H1 (cell line): Measurements from ENCODE around the gene HECTD4. TPM values are rescaled to one million over a fixed set of nuclear protein-coding genes. Genes with fewer than 3 reads are reported as not detected.

ENCODE experiments used
- CTCF ChIA-PET: fragments of 300-600 bp; sonication (Branson Sonifier 250); formaldehyde crosslinking; loops from one replicate; lab custom pipeline; 2021; ENCODE audit not compliant: partially characterized antibody; lab: Charles Lee
- POLR2A ChIA-PET: fragments of 300-600 bp; sonication (Branson Sonifier 250); formaldehyde crosslinking; loops from one replicate; lab custom pipeline; 2021; ENCODE audit warnings: inconsistent platforms; ENCODE audit not compliant: partially characterized antibody; lab: Charles Lee
- DNase-seq, 2 experiments: peaks; one replicate each; pipeline versions ENCODE4 v3.0.0 to v3.0.0-alpha.2; 2010 to 2022; ENCODE audit warnings: low spot score in 2 of 2, low read depth in 1 of 2, mixed read lengths in 1 of 2
- FAIRE-seq: peaks from 2 replicates; lab custom pipeline; 2011; peaks lifted over from hg19 to GRCh38; lab: Jason Lieb, UNC
- H2AFZ ChIP-seq: 2 replicates; pipeline ENCODE4 v1.8.1; 2012; ENCODE audit warnings: low read length, inconsistent platforms
- H2AK5ac ChIP-seq: 2 replicates; pipeline ENCODE4 v1.6.1; 2013; ENCODE audit warnings: low read depth, low read length
- H2BK120ac ChIP-seq: replicated peaks from 2 replicates; pipeline ENCODE3; 2013; ENCODE audit warnings: low read depth, low read length, inconsistent platforms
- H2BK12ac ChIP-seq: 2 replicates; pipeline ENCODE4 v1.6.1; 2013; ENCODE audit warnings: low read depth, low read length
- H2BK15ac ChIP-seq: 2 replicates; pipeline ENCODE4 v1.6.1; 2013; ENCODE audit warnings: low read length
- H2BK20ac ChIP-seq: 2 replicates; pipeline ENCODE4 v1.6.1; 2013; ENCODE audit warnings: low read length
- H2BK5ac ChIP-seq: 2 replicates; pipeline ENCODE4 v1.6.1; 2013; ENCODE audit warnings: low read depth, low read length
- H3K14ac ChIP-seq: 2 replicates; pipeline ENCODE4 v1.6.1; 2013; ENCODE audit warnings: inconsistent platforms; ENCODE audit not compliant: insufficient read length
- H3K18ac ChIP-seq: 2 replicates; pipeline ENCODE4 v1.6.1; 2013; ENCODE audit warnings: low read length; ENCODE audit errors: extremely low read depth
- H3K23ac ChIP-seq: 2 replicates; pipeline ENCODE4 v1.6.1; 2013; ENCODE audit warnings: inconsistent platforms; ENCODE audit not compliant: insufficient read length
- H3K23me2 ChIP-seq: 2 replicates; pipeline ENCODE4 v1.6.1; 2013; ENCODE audit warnings: low read depth, low read length
- H3K27ac ChIP-seq: 2 replicates; pipeline ENCODE4 v1.6.1; 2011; ENCODE audit warnings: low read depth, low read length, inconsistent platforms
- H3K27me3 ChIP-seq, 4 experiments: replicated peaks in 1 of 4; 1 replicate in 1 of 4; 2 replicates in 3 of 4; pipeline versions ENCODE4 v1.6.1 to v1.8.1; 2011 to 2013; ENCODE audit warnings: low read length in 3 of 4, mild to moderate bottlenecking in 3 of 4, inconsistent platforms in 2 of 4, mixed read lengths in 2 of 4, moderate library complexity in 1 of 4; ENCODE audit not compliant: control insufficient read depth in 3 of 4, insufficient read depth in 3 of 4; ENCODE audit errors: extremely low read depth in 1 of 4
- H3K36me3 ChIP-seq, 4 experiments: 2 replicates each; pipeline versions ENCODE4 v1.6.1 to v1.8.1; 2011 to 2013; ENCODE audit warnings: mild to moderate bottlenecking in 4 of 4, low read length in 3 of 4, moderate library complexity in 2 of 4, control low read depth in 1 of 4, inconsistent platforms in 1 of 4; ENCODE audit not compliant: insufficient read depth in 4 of 4, control insufficient read depth in 2 of 4
- H3K4ac ChIP-seq: replicated peaks from 2 replicates; pipeline ENCODE3; 2013; ENCODE audit warnings: low read length, low read depth, mixed read lengths, inconsistent platforms; ENCODE audit not compliant: insufficient read length
- H3K4me1 ChIP-seq, 4 experiments: replicated peaks in 1 of 4; 1 replicate in 1 of 4; 2 replicates in 3 of 4; pipeline versions ENCODE4 v1.6.1 to v1.8.1; 2011 to 2013; ENCODE audit warnings: low read length in 3 of 4, inconsistent platforms in 2 of 4, mixed read lengths in 1 of 4; ENCODE audit not compliant: insufficient read depth in 4 of 4, control insufficient read depth in 3 of 4
- H3K4me2 ChIP-seq, 2 experiments: 2 replicates each; pipeline versions ENCODE4 v1.6.1 to v1.8.1; 2011 to 2013; ENCODE audit warnings: low read depth in 2 of 2, low read length in 2 of 2, control low read depth in 1 of 2, inconsistent platforms in 1 of 2, mild to moderate bottlenecking in 1 of 2; ENCODE audit not compliant: insufficient read depth in 1 of 2
- H3K4me3 ChIP-seq, 4 experiments: fragments of 200-600, 300-600 bp in 1 of 4; sonication (generic), shearing (Covaris generic), sonication (Bioruptor Twin) in 1 of 4; 2 replicates each; pipeline versions ENCODE4 v1.5.1 to v1.8.1; 2011 to 2016; ENCODE audit warnings: low read length in 4 of 4, low read depth in 3 of 4, control low read depth in 2 of 4, inconsistent platforms in 2 of 4, mild to moderate bottlenecking in 2 of 4, mixed read lengths in 1 of 4, moderate library complexity in 1 of 4; ENCODE audit not compliant: insufficient read depth in 2 of 4; ENCODE audit errors: extremely low read depth in 1 of 4
- H3K56ac ChIP-seq: replicated peaks from 2 replicates; pipeline ENCODE3; 2013; ENCODE audit warnings: low read depth, mild to moderate bottlenecking, mixed read lengths, low read length, inconsistent platforms; ENCODE audit not compliant: insufficient read length
- H3K79me1 ChIP-seq: 2 replicates; pipeline ENCODE4 v1.6.1; 2013; ENCODE audit warnings: low read depth, low read length, control low read depth
- H3K79me2 ChIP-seq, 2 experiments: 2 replicates each; pipeline versions ENCODE4 v1.6.1 to v1.8.1; 2012 to 2013; ENCODE audit warnings: low read length in 2 of 2, mild to moderate bottlenecking in 2 of 2, inconsistent platforms in 1 of 2; ENCODE audit not compliant: insufficient read depth in 2 of 2, control insufficient read depth in 1 of 2
- H3K9ac ChIP-seq, 4 experiments: replicated peaks in 1 of 4; 1 replicate in 1 of 4; 2 replicates in 3 of 4; pipeline versions ENCODE4 v1.6.1 to v1.8.1; 2011 to 2013; ENCODE audit warnings: low read depth in 3 of 4, low read length in 3 of 4, control low read depth in 2 of 4, mild to moderate bottlenecking in 2 of 4, moderate library complexity in 2 of 4, inconsistent platforms in 1 of 4; ENCODE audit errors: extremely low read depth in 1 of 4
- H3K9me3 ChIP-seq, 2 experiments: 2 replicates each; pipeline versions ENCODE4 v1.6.1 to v1.8.1; 2012 to 2013; ENCODE audit warnings: mild to moderate bottlenecking in 2 of 2, moderate library complexity in 2 of 2, control low read depth in 1 of 2, inconsistent platforms in 1 of 2, low read depth in 1 of 2, low read length in 1 of 2, mixed read lengths in 1 of 2; ENCODE audit not compliant: insufficient read depth in 2 of 2
- H4K20me1 ChIP-seq, 2 experiments: replicated peaks in 1 of 2; 2 replicates each; pipeline versions ENCODE3 to v1.8.1; 2011 to 2013; ENCODE audit warnings: inconsistent platforms in 2 of 2, low read length in 2 of 2, mild to moderate bottlenecking in 1 of 2; ENCODE audit not compliant: insufficient read depth in 2 of 2, control insufficient read depth in 1 of 2
- H4K5ac ChIP-seq: 2 replicates; pipeline ENCODE4 v1.6.1; 2013; ENCODE audit warnings: low read length, low read depth, mixed read lengths, inconsistent platforms; ENCODE audit not compliant: insufficient read length
- H4K8ac ChIP-seq: 2 replicates; pipeline ENCODE4 v1.8.0; 2013; ENCODE audit warnings: mild to moderate bottlenecking, moderate library complexity, low read length, inconsistent platforms; ENCODE audit not compliant: insufficient read depth; ENCODE audit errors: extremely low read depth
- H4K91ac ChIP-seq: replicated peaks from 2 replicates; pipeline ENCODE3; 2013; ENCODE audit warnings: low read length, mixed read lengths, inconsistent platforms; ENCODE audit not compliant: insufficient read length
- BCL11A ChIP-seq, 2 experiments: IDR thresholded peaks; one replicate each; pipeline ENCODE4 v1.6.1; 2011; ENCODE audit warnings: low read depth in 2 of 2, low read length in 2 of 2, mild to moderate bottlenecking in 2 of 2
- EP300 ChIP-seq, 2 experiments: IDR thresholded peaks; 1 replicate in 1 of 2; 2 replicates in 1 of 2; pipeline ENCODE4 v1.6.1; 2011 to 2012; ENCODE audit warnings: low read depth in 2 of 2, low read length in 2 of 2, mild to moderate bottlenecking in 2 of 2, borderline replicate concordance in 1 of 2, inconsistent platforms in 1 of 2, moderate library complexity in 1 of 2
- GTF2F1 ChIP-seq: IDR thresholded peaks from 2 replicates; pipeline ENCODE4 v1.6.1; 2012; ENCODE audit warnings: low read depth, low read length, improper control_type of control experiment, borderline replicate concordance
- HDAC2 ChIP-seq, 2 experiments: fragments of 300-600 bp in 1 of 2; sonication (generic) in 1 of 2; IDR thresholded peaks; 2 replicates each; pipeline ENCODE4 v1.6.1; 2011 to 2012; ENCODE audit warnings: low read depth in 2 of 2, low read length in 2 of 2, mild to moderate bottlenecking in 2 of 2, moderate library complexity in 2 of 2, borderline replicate concordance in 1 of 2, inconsistent platforms in 1 of 2
- KDM1A ChIP-seq: fragments of 200-600, 300-600 bp; sonication (generic); IDR thresholded peaks from 2 replicates; pipeline ENCODE4 v1.7.1; 2016; ENCODE audit warnings: mild to moderate bottlenecking, low read length, borderline replicate concordance
- PHF8 ChIP-seq: fragments of 200-600 bp; sonication (generic); conservative IDR thresholded peaks from 2 replicates; pipeline ENCODE4 v1.7.1; 2012; ENCODE audit warnings: low read depth, mild to moderate bottlenecking, inconsistent platforms, low read length, moderate library complexity
- POU5F1 ChIP-seq: IDR thresholded peaks from 2 replicates; pipeline ENCODE4 v1.6.1; 2011; ENCODE audit warnings: low read depth, mild to moderate bottlenecking, low read length, moderate library complexity
- RFX5 ChIP-seq: IDR thresholded peaks from 2 replicates; pipeline ENCODE4 v1.6.1; 2011; ENCODE audit warnings: low read depth, low read length, improper control_type of control experiment, borderline replicate concordance
- SIN3A ChIP-seq, 2 experiments: IDR thresholded peaks in 1 of 2; conservative IDR thresholded peaks in 1 of 2; 2 replicates each; pipeline ENCODE4 v1.6.1; 2011 to 2012; ENCODE audit warnings: low read length in 2 of 2, improper control_type of control experiment in 1 of 2, low read depth in 1 of 2, mild to moderate bottlenecking in 1 of 2
- SIX5 ChIP-seq: IDR thresholded peaks from 2 replicates; pipeline ENCODE4 v1.6.1; 2011; ENCODE audit warnings: mild to moderate bottlenecking, low read depth, low read length
- TBP ChIP-seq: IDR thresholded peaks from 2 replicates; pipeline ENCODE4 v1.6.1; 2011; ENCODE audit warnings: low read depth, low read length, improper control_type of control experiment
- ZNF274 ChIP-seq: IDR thresholded peaks from 2 replicates; pipeline ENCODE4 v1.7.0; 2012; ENCODE audit warnings: low read length, borderline replicate concordance; ENCODE audit errors: extremely low read depth
- WGBS, 2 experiments: shearing (Covaris generic) in 1 of 2; methylation state at CpG; one replicate each; pipeline versions ENCODE4 v1.1.6 to v1.1.7; 2013 to 2015; ENCODE audit warnings: low lambda C conversion rate in 2 of 2, mixed read lengths in 2 of 2, inconsistent platforms in 1 of 2, low coverage in 1 of 2, missing lambda C conversion rate in 1 of 2; ENCODE audit not compliant: insufficient replicate concordance in 2 of 2, insufficient coverage in 1 of 2, insufficient read length in 1 of 2; ENCODE audit errors: extremely low coverage in 1 of 2, missing lambda C conversion rate in 1 of 2; 5-methylcytosine and 5-hydroxymethylcytosine counted together
- polyA plus RNA-seq, 7 experiments: library from polyadenylated mRNA; depleted of rRNA in 3 of 7; stranded (reverse) in 5 of 7; unstranded in 2 of 7; fragments of >200 nt in 5 of 7; fragments of 200-250 nt in 2 of 7; gene quantifications; 1 replicate in 5 of 7; 2 replicates in 1 of 7; 4 replicates in 1 of 7; pipeline versions ENCODE4 v1.2.1 to v1.2.3, GENCODE V29; 2011 to 2013; ENCODE audit warnings: missing spikeins in 2 of 7, mixed read lengths in 2 of 7
- total RNA-seq: library from RNA; stranded (reverse); fragmentation: NEBNext Ultra II Directional; extraction: Animal tissue kit (Norgen Biotek cat#: 25700); gene quantifications from 2 replicates; pipeline ENCODE4 v1.2.1, GENCODE V29; 2021

Gene HECTD4
- total and polyA plus RNA-seq, 2 of the 8 experiments (the other 6 are each of a cell fraction or from before 2014, with no cell fraction given), result 6.5 to 33.7 TPM

GRCh38 chr12:112130441-112130998, 251.7 kb downstream of the HECTD4 start:
- Histone ChIP-seq H4K8ac (no peak overlapping the region), H3K79me1 (no peaks in the 10 kb centered on the region), H4K91ac (no peak overlapping the region), H4K5ac (no peak overlapping the region), H3K27me3 (no peaks in the 10 kb centered on the region), H3K18ac (no peak overlapping the region), H4K20me1 (peaks cover 2 to 4% of the 10 kb centered on the region in 2 experiments), H3K4ac (no peak overlapping the region), H3K36me3 (peaks cover 0 to 15% (median 9%) of the 10 kb centered on the region in 4 experiments; a peak in 5 of 8 replicates), H3K27ac (no peak overlapping the region), H2BK15ac (no peak overlapping the region), H3K79me2 (peaks cover 2 to 5% of the 10 kb centered on the region in 2 experiments; a peak in 1 of 4 replicates), H2AFZ (no peak overlapping the region), H3K56ac (no peak overlapping the region), H2BK120ac (no peak overlapping the region), H3K9ac (no peak overlapping the region), H2AK5ac (no peak overlapping the region), H3K14ac (no peak overlapping the region), H3K23me2 (peaks cover 4% of the 10 kb centered on the region; the same call in 1 of the 2 replicates), H2BK5ac (no peak overlapping the region), H3K4me3 (no peak overlapping the region), H3K9me3 (no peaks in the 10 kb centered on the region), H2BK20ac (no peak overlapping the region), H3K4me2 (no peak overlapping the region), H2BK12ac (no peak overlapping the region), H3K23ac (no peak overlapping the region), H3K4me1 (peaks cover 0 to 3% (median 0%) of the 10 kb centered on the region in 4 experiments; a peak in 3 of 7 replicates)
- ChIA-PET POLR2A (interaction anchor here (1.2 to 1.6 kb wide), 2 partner anchors 22 to 24 kb away, joined by 3 to 5 read pairs; no protein-coding TSS in a partner anchor), CTCF (no interaction called here)
- 87% methylated on average over 2 of the region's 2 CpGs; no CpG with 5 or more reads in 1 of the 2 experiments for WGBS, 2 experiments
- FAIRE-seq (no peak), DNase-seq (no peak)
- TF ChIP-seq ZNF274, result no peak
- TF ChIP-seq GTF2F1, result no peak
- TF ChIP-seq BCL11A (IDR thresholded peaks at IDR 0.05; ENCODE audit: low read depth in 2 of 2, low read length in 2 of 2), result no peak
- no peak for TF ChIP-seq SIX5
- no peak for TF ChIP-seq KDM1A
- TF ChIP-seq RFX5, result no peak
- no peak for TF ChIP-seq SIN3A (conservative IDR thresholded peaks at IDR 0.05 in 1 of 2, IDR thresholded peaks at IDR 0.05 in 1 of 2; ENCODE audit: low read depth in 1 of 2, low read length in 2 of 2)
- TF ChIP-seq POU5F1, result no peak
- no peak for TF ChIP-seq PHF8
- TF ChIP-seq EP300 (IDR thresholded peaks at IDR 0.05; ENCODE audit: borderline replicate concordance in 1 of 2, low read depth in 2 of 2, low read length in 2 of 2), result no peak
- no peak for TF ChIP-seq HDAC2 (IDR thresholded peaks at IDR 0.05; ENCODE audit: borderline replicate concordance in 1 of 2, low read depth in 2 of 2, low read length in 2 of 2)
- TF ChIP-seq TBP, result no peak
